Stomach smooth muscle (tissue), 2 donors: ENCODE results near the gene HDGFL2.

Experiments
- H3K27ac ChIP-seq: one replicate; pipeline ENCODE4 v1.7.0; 2013; ENCODE audit warnings: mild to moderate bottlenecking, low read length, inconsistent platforms
- H3K27me3 ChIP-seq, 2 donors: one replicate each; pipeline ENCODE4 v1.7.0; 2013; ENCODE audit warnings: low read length in 2 of 2; ENCODE audit not compliant: insufficient read depth in 2 of 2, control insufficient read depth in 1 of 2
- H3K36me3 ChIP-seq, 2 donors: one replicate each; pipeline ENCODE4 v1.7.0; 2013; ENCODE audit warnings: low read length in 2 of 2; ENCODE audit not compliant: control insufficient read depth in 2 of 2, insufficient read depth in 2 of 2
- H3K4me1 ChIP-seq: one replicate; pipeline ENCODE4 v1.7.0; 2013; ENCODE audit warnings: low read length; ENCODE audit not compliant: control insufficient read depth, insufficient read depth
- H3K4me3 ChIP-seq, 2 donors: one replicate each; pipeline ENCODE4 v1.7.0; 2013; ENCODE audit warnings: low read length in 2 of 2
- H3K9ac ChIP-seq, 2 donors: one replicate each; pipeline ENCODE4 v1.7.0; 2013; ENCODE audit warnings: low read length in 2 of 2, mild to moderate bottlenecking in 1 of 2
- H3K9me3 ChIP-seq, 2 donors: one replicate each; pipeline ENCODE4 v1.7.0; 2013; ENCODE audit warnings: low read length in 2 of 2; ENCODE audit not compliant: control insufficient read depth in 2 of 2
- donor health status: healthy.
- donor health status: Pancreatic carcinoma.

The HDGFL2 gene

GRCh38 chr19:4455719-4456475, 16.2 kb upstream of the HDGFL2 start:
- peaks cover 26% of the 10 kb centered on the region for H3K4me1 ChIP-seq
- H3K4me3 ChIP-seq, result peak overlapping the region; percentile 82 to 84
- H3K27me3 ChIP-seq, result no peaks in the 10 kb centered on the region
- peak overlapping the region; percentile 77 for H3K27ac ChIP-seq
- H3K36me3 ChIP-seq, result peaks cover 25 to 26% of the 10 kb centered on the region in 2 donors
- no peaks in the 10 kb centered on the region for H3K9me3 ChIP-seq
- peak overlapping the region; percentile 77 to 80 for H3K9ac ChIP-seq

GRCh38 chr19:4456476-4456842, 15.6 kb upstream of the HDGFL2 start:
- Histone ChIP-seq H3K27me3 (no peaks in the 10 kb centered on the region), H3K4me1 (peaks cover 26% of the 10 kb centered on the region), H3K4me3 (peak overlapping the region; percentile 82 to 84), H3K9me3 (no peaks in the 10 kb centered on the region), H3K9ac (peak overlapping the region; percentile 77 to 80), H3K27ac (peak overlapping the region; percentile 77), H3K36me3 (peaks cover 19 to 21% of the 10 kb centered on the region in 2 donors)

- Histone ChIP-seq H3K9me3 (no peaks in the 10 kb centered on the region), H3K4me3 (peak overlapping the region; percentile 82 to 84), H3K27me3 (no peaks in the 10 kb centered on the region), H3K4me1 (peaks cover 26% of the 10 kb centered on the region), H3K9ac (peak overlapping the region; percentile 77 to 80), H3K36me3 (peaks cover 15 to 17% of the 10 kb centered on the region in 2 donors), H3K27ac (peak overlapping the region; percentile 77)
These were observed 15.0 kb upstream of the HDGFL2 start for GRCh38 chr19:4456843-4457653.

DNA sequence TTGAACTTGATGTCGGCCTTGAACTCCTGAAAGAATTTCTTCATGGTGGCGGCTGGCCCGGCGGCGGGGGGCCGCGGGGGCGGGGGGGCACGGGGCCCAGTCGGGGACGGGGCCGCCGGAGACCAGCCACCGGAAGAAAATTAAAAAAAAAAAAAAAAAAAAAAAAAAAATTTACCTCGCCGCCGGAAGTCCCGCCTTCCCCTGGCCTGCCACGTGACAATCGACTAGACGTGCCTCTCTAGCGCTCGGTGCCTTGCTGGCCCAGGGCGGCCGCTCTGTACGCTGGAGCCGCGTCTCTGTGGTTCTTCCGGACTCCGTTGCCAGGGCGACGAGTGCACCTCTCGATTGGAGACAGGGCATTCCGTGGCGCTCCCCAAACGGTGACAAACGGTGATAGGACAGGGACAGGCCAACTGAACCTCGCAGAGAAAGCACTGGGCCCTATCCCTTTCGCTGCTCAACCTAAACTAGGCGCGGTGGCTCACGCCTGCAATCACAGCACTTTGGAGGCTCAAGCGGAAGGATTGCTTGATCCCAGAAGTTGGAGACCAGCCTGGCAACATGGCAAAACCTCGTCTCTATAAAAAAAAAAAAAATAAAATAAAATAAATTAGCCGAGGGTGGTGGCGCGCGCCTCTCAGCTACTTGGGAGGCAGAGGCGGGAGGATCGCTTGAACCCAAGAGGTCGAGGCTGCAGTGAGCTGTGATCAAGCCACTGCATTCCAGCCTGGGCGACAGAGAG, 14.3 kb upstream of the HDGFL2 start, which contains the start of gene UBXN6:
TSS of gene UBXN6 (minus strand) at position 141 of the 742 bp plus-strand sequence. CDS start at position 44, 97 bp downstream.
- Histone ChIP-seq H3K36me3 (peaks cover 8 to 11% of the 10 kb centered on the region in 2 donors), H3K27ac (peak within 1 kb of the TSS; percentile 77), H3K9ac (peak within 1 kb of the TSS; percentile 77 to 80), H3K4me3 (peak within 1 kb of the TSS; percentile 84 to 90), H3K9me3 (no peaks in the 10 kb centered on the region), H3K27me3 (no peaks in the 10 kb centered on the region), H3K4me1 (peaks cover 26% of the 10 kb centered on the region)

GRCh38 chr19:4464815-4465581, 7.1 kb upstream of the HDGFL2 start:
- Histone ChIP-seq H3K27ac (no peak overlapping the region), H3K9me3 (no peaks in the 10 kb centered on the region), H3K4me3 (no peak overlapping the region), H3K36me3 (no peaks in the 10 kb centered on the region), H3K9ac (no peak overlapping the region), H3K4me1 (no peaks in the 10 kb centered on the region), H3K27me3 (no peaks in the 10 kb centered on the region)

- peaks cover 6% of the 10 kb centered on the region for H3K4me1 ChIP-seq
- H3K27me3 ChIP-seq, result no peaks in the 10 kb centered on the region
These were observed 4.3 kb upstream of the HDGFL2 start for GRCh38 chr19:4467835-4468234.

GRCh38 chr19:4471403-4472173, 509 bp upstream of the HDGFL2 start:
- H3K36me3 ChIP-seq, result peaks cover 3 to 4% of the 10 kb centered on the region in 2 donors
- H3K4me3 ChIP-seq, result peak overlapping the region; percentile 57 to 86
- peaks cover 30% of the 10 kb centered on the region for H3K4me1 ChIP-seq
- H3K9me3 ChIP-seq, result no peaks in the 10 kb centered on the region
- H3K27me3 ChIP-seq, result no peaks in the 10 kb centered on the region
- peak overlapping the region; percentile 73 to 81 for H3K9ac ChIP-seq
- peak overlapping the region; percentile 89 for H3K27ac ChIP-seq

More at GRCh38 chr19:4467835-4468234, 4.3 kb upstream of the HDGFL2 start:
- H3K27ac ChIP-seq, result no peak overlapping the region
- no peaks in the 10 kb centered on the region for H3K9me3 ChIP-seq
- no peak overlapping the region for H3K9ac ChIP-seq
- H3K36me3 ChIP-seq, result no peaks in the 10 kb centered on the region
- no peak overlapping the region for H3K4me3 ChIP-seq

DNA sequence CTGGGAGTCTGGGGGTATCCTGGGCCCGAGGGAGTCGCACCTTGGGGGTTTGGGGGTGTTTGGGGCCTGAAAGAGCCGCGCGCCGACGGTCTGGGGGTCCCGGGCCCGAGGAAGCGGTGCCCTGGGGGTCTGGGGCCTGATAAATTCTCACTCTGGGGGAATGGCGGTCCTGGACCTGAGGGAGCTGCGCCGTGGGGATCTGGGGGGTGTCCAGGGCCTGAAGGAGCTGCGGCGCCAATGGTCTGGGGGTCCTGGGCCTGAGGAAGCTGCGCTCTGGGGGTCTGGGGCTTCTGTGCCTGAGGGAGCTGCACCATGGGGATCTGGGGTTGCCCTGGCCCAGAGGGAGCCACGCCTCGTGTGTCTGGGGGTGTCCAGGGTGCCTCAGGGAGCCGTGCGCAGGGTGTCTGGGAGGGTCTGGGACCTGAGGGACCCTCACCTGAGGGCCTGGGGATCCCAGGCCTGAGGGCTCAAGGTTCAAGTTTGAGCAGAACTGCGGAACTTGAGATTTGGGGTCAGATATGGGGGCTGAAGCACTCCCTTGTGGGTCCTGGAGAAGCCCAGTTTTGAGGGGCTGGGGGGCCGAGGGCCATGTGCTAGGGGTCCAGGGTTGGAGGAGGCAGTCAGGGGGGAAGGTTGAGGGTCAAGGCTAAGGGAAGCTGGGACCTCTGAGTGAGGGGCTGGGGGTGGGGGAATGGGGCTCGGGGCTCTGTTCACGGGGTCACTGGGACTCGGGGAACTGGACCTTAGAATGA, 1.1 kb downstream of the HDGFL2 start:
- Histone ChIP-seq H3K4me3 (peak overlapping the region; percentile 62 to 80), H3K27me3 (no peaks in the 10 kb centered on the region), H3K9ac (peak overlapping the region; percentile 68 to 78), H3K9me3 (no peaks in the 10 kb centered on the region), H3K4me1 (peaks cover 30% of the 10 kb centered on the region), H3K27ac (no peak overlapping the region), H3K36me3 (peaks cover 12 to 14% of the 10 kb centered on the region in 2 donors)
